IMR-90 (cell line): ENCODE results near the gene RAD51B. TPM values are rescaled to one million over a fixed set of nuclear protein-coding genes. Genes with fewer than 3 reads are reported as not detected.

Source experiments
- ATAC-seq: fragments of 200-7000 bp; cut with Tn5 transposase; 2 replicates; pipeline ENCODE4 v1.9.1; 2020; ENCODE audit warnings: low read depth, mild to moderate bottlenecking, moderate library complexity
- BruUV-seq: library from RNA; stranded (reverse); fragments of 400-500 nt; replicated peaks from 2 replicates; lab custom pipeline; 2021; lab: Mats Ljungman, UMichigan
- CTCF ChIA-PET: fragments of 300-600 bp; formaldehyde crosslinking; extraction: SDS; loops from one replicate; lab custom pipeline; 2021; ENCODE audit warnings: antibody characterized with exemption; lab: Yijun Ruan, JAX
- POLR2A ChIA-PET: fragments of 300-600 bp; sonication (Branson Sonifier 250); formaldehyde crosslinking; loops from one replicate; lab custom pipeline; 2022; ENCODE audit warnings: antibody characterized with exemption; ENCODE audit not compliant: unreplicated experiment; lab: Charles Lee
- DNase-seq: peaks from one replicate; pipeline ENCODE4 v3.0.0; 2013
- H2AFZ ChIP-seq: replicated peaks from 2 replicates; pipeline ENCODE3; 2013; ENCODE audit warnings: low read length, mild to moderate bottlenecking; ENCODE audit not compliant: poor library complexity
- H2AK5ac ChIP-seq: 2 replicates; pipeline ENCODE4 v1.6.1; 2013; ENCODE audit warnings: low read depth, low read length, inconsistent platforms
- H2AK9ac ChIP-seq: replicated peaks from 2 replicates; pipeline ENCODE3; 2013; ENCODE audit warnings: mild to moderate bottlenecking, low read depth, low read length, moderate library complexity; ENCODE audit not compliant: poor library complexity
- H2BK120ac ChIP-seq: 2 replicates; pipeline ENCODE4 v1.6.1; 2013; ENCODE audit warnings: low read depth, low read length, inconsistent platforms
- H2BK15ac ChIP-seq: 3 replicates; pipeline ENCODE4 v1.6.1; 2013; ENCODE audit warnings: low read depth, low read length, inconsistent platforms
- H2BK20ac ChIP-seq: 2 replicates; pipeline ENCODE4 v1.6.1; 2013; ENCODE audit warnings: low read depth, mild to moderate bottlenecking, inconsistent platforms, low read length, moderate library complexity
- H2BK5ac ChIP-seq: 2 replicates; pipeline ENCODE4 v1.6.1; 2013; ENCODE audit warnings: mild to moderate bottlenecking, low read depth, low read length, inconsistent platforms; ENCODE audit not compliant: poor library complexity, severe bottlenecking
- H3K14ac ChIP-seq: replicated peaks from 2 replicates; pipeline ENCODE4 v1.6.1; 2013; ENCODE audit warnings: low read depth, low read length, inconsistent platforms
- H3K18ac ChIP-seq: 2 replicates; pipeline ENCODE4 v1.6.1; 2013; ENCODE audit warnings: low read depth, low read length, control low read depth
- H3K23ac ChIP-seq: 2 replicates; pipeline ENCODE4 v1.6.1; 2013; ENCODE audit warnings: low read depth, low read length, inconsistent platforms
- H3K27ac ChIP-seq: 2 replicates; pipeline ENCODE4 v1.5.1; 2013; ENCODE audit warnings: mild to moderate bottlenecking, control low read depth, low read length; ENCODE audit not compliant: insufficient read depth
- H3K27me3 ChIP-seq: 2 replicates; pipeline ENCODE4 v1.6.1; 2013; ENCODE audit warnings: low read length; ENCODE audit not compliant: control insufficient read depth, insufficient read depth
- H3K36me3 ChIP-seq: 2 replicates; pipeline ENCODE4 v1.6.1; 2013; ENCODE audit warnings: low read length, mixed read lengths; ENCODE audit not compliant: control insufficient read depth, insufficient read depth
- H3K4ac ChIP-seq: 2 replicates; pipeline ENCODE4 v1.6.1; 2013; ENCODE audit warnings: low read depth, low read length, inconsistent platforms
- H3K4me1 ChIP-seq: 2 replicates; pipeline ENCODE4 v1.6.1; 2013; ENCODE audit warnings: low read length, mixed read lengths; ENCODE audit not compliant: control insufficient read depth, insufficient read depth
- H3K4me2 ChIP-seq: 2 replicates; pipeline ENCODE4 v1.6.1; 2013; ENCODE audit warnings: low read depth, mild to moderate bottlenecking, control low read depth, low read length, moderate library complexity
- H3K4me3 ChIP-seq: 2 replicates; pipeline ENCODE4 v1.5.1; 2013; ENCODE audit warnings: low read depth, mild to moderate bottlenecking, control low read depth, low read length, moderate library complexity; ENCODE audit not compliant: insufficient read depth
- H3K56ac ChIP-seq: 2 replicates; pipeline ENCODE4 v1.6.1; 2013; ENCODE audit warnings: low read length, inconsistent platforms; ENCODE audit not compliant: insufficient read depth; ENCODE audit errors: extremely low read depth
- H3K79me1 ChIP-seq, 2 experiments: 2 replicates each; pipeline ENCODE4 v1.6.1; 2013; ENCODE audit warnings: low read length in 2 of 2, inconsistent platforms in 1 of 2, low read depth in 1 of 2
- H3K9ac ChIP-seq: 2 replicates; pipeline ENCODE4 v1.6.1; 2013; ENCODE audit warnings: low read depth, low read length, control low read depth
- H3K9me1 ChIP-seq: 2 replicates; pipeline ENCODE4 v1.6.1; 2013; ENCODE audit warnings: low read length, inconsistent platforms; ENCODE audit not compliant: insufficient read depth
- H3K9me3 ChIP-seq: 2 replicates; pipeline ENCODE4 v1.6.1; 2013; ENCODE audit warnings: low read length; ENCODE audit not compliant: control insufficient read depth, insufficient read depth
- H4K20me1 ChIP-seq: 2 replicates; pipeline ENCODE4 v1.6.1; 2013; ENCODE audit warnings: low read length, inconsistent platforms; ENCODE audit not compliant: insufficient read depth
- H4K5ac ChIP-seq: 2 replicates; pipeline ENCODE4 v1.6.1; 2013; ENCODE audit warnings: mild to moderate bottlenecking, low read depth, low read length, control low read depth
- H4K8ac ChIP-seq, 2 experiments: 2 replicates each; pipeline ENCODE4 v1.6.1; 2013; ENCODE audit warnings: low read depth in 2 of 2, low read length in 2 of 2, control low read depth in 1 of 2, inconsistent platforms in 1 of 2
- H4K91ac ChIP-seq: 2 replicates; pipeline ENCODE4 v1.6.1; 2013; ENCODE audit warnings: low read depth, low read length, inconsistent platforms; ENCODE audit not compliant: insufficient read depth
- CEBPB ChIP-seq: IDR thresholded peaks from 2 replicates; pipeline ENCODE4 v1.6.1; 2012; ENCODE audit warnings: low read depth, low read length, improper control_type of control experiment
- CHD1 ChIP-seq: IDR thresholded peaks from 2 replicates; pipeline ENCODE4 v1.6.1; 2012; ENCODE audit warnings: low read depth, low read length, improper control_type of control experiment
- CTCF ChIP-seq: conservative IDR thresholded peaks from 2 replicates; pipeline ENCODE4 v1.5.1; 2012; ENCODE audit warnings: mild to moderate bottlenecking, low read depth, low read length, improper control_type of control experiment
- FOS ChIP-seq: fragments of 150-350 bp; IDR thresholded peaks from 2 replicates; pipeline ENCODE4 v1.6.1; 2016; ENCODE audit warnings: low read depth, low read length
- MAZ ChIP-seq: IDR thresholded peaks from 2 replicates; pipeline ENCODE4 v1.6.1; 2012; ENCODE audit warnings: low read depth, mild to moderate bottlenecking, low read length, improper control_type of control experiment, moderate library complexity, borderline replicate concordance
- MXI1 ChIP-seq: IDR thresholded peaks from 2 replicates; pipeline ENCODE4 v1.6.1; 2012; ENCODE audit warnings: low read depth, mild to moderate bottlenecking, low read length, moderate library complexity, borderline replicate concordance
- POLR2A ChIP-seq: IDR thresholded peaks from 2 replicates; pipeline ENCODE4 v1.6.1; 2012; ENCODE audit warnings: mild to moderate bottlenecking, low read depth, low read length
- RAD21 ChIP-seq: IDR thresholded peaks from 2 replicates; pipeline ENCODE4 v1.6.1; 2012; ENCODE audit warnings: low read length, improper control_type of control experiment
- RCOR1 ChIP-seq: IDR thresholded peaks from 2 replicates; pipeline ENCODE4 v1.6.1; 2012; ENCODE audit warnings: mild to moderate bottlenecking, low read length, improper control_type of control experiment; ENCODE audit not compliant: insufficient replicate concordance
- USF2 ChIP-seq: fragments of 150-350 bp; IDR thresholded peaks from 2 replicates; pipeline ENCODE4 v1.6.1; 2017; ENCODE audit warnings: mild to moderate bottlenecking, antibody characterized with exemption, low read length, low read depth
- WGBS, 2 experiments: methylation state at CpG; one replicate each; pipeline versions ENCODE4 v1.1.5 to v1.1.7; 2013; ENCODE audit warnings: missing lambda C conversion rate in 2 of 2; ENCODE audit not compliant: insufficient read length in 1 of 2; ENCODE audit errors: extremely low coverage in 2 of 2; 5-methylcytosine and 5-hydroxymethylcytosine counted together
- dilution Hi-C: fragments of 300-500 bp; cut with HindIII; formaldehyde crosslinking; loops from one replicate; pipeline ENCODE4 v1.14.3; 2018; ENCODE audit warnings: low sequenced_read_pairs; ENCODE audit not compliant: unreplicated experiment
- in situ Hi-C: fragments of 300-500 bp; cut with MboI; formaldehyde crosslinking; loops from 3 replicates; pipeline ENCODE4 v1.14.3; 2019; ENCODE audit warnings: low sequenced_read_pairs, inconsistent platforms, mixed read lengths
- intact Hi-C: fragments of 100-400 bp; cut with micrococcal nuclease; formaldehyde crosslinking; loops from 2 replicates; pipeline ENCODE4 v1.10.0; 2022
- polyA plus RNA-seq, 3 experiments: library from polyadenylated mRNA; depleted of rRNA; stranded (reverse); fragments of >200 nt; gene quantifications; 2 replicates each; pipeline ENCODE4 v1.2.3, GENCODE V29; 2012; ENCODE audit warnings: low replicate concordance in 1 of 3
- total RNA-seq: library from RNA; depleted of rRNA; stranded (reverse); fragments of >200 nt; gene quantifications from 2 replicates; pipeline ENCODE4 v1.2.3, GENCODE V29; 2012

RAD51B gene
- total and polyA plus RNA-seq, 2 of the 4 experiments (the other 2 are of a cell fraction) = 5.1 to 18.8 TPM

GRCh38 chr14:68315081-68315480 is 495.5 kb downstream of the RAD51B start:
- no peak overlapping the region for H2AK5ac ChIP-seq
- H3K27ac ChIP-seq = no peak overlapping the region
- POLR2A ChIA-PET = no interaction called here
- no peak overlapping the region for H3K4me2 ChIP-seq
- TF ChIP-seq FOS (no peak), MAZ (no peak), CTCF (no peak), RAD21 (no peak), USF2 (no peak), CHD1 (no peak), CEBPB (no peak), MXI1 (no peak), RCOR1 (no peak), POLR2A (no peak)
- H3K36me3 ChIP-seq = no peaks in the 10 kb centered on the region
- no peaks in the 10 kb centered on the region for H3K79me1 ChIP-seq
- no peak overlapping the region for H2BK5ac ChIP-seq
- no peak overlapping the region for H4K5ac ChIP-seq
- H3K56ac ChIP-seq = no peak overlapping the region
- no TSS peak for BruUV-seq
- no peak overlapping the region for H3K9ac ChIP-seq
- no CpG with 5 or more reads among the region's 3 CpGs for WGBS, 2 experiments
- no peak overlapping the region for H2BK15ac ChIP-seq
- H3K9me3 ChIP-seq = no peaks in the 10 kb centered on the region
- intact Hi-C loops = no loop called here
- no peak; the same call in 1 of the 2 replicates for ATAC-seq
- no peak overlapping the region for H3K18ac ChIP-seq
- H2BK20ac ChIP-seq = no peak overlapping the region
- H3K4me3 ChIP-seq = no peak overlapping the region
- dilution Hi-C loops = no loop called here
- H4K91ac ChIP-seq = no peak overlapping the region
- H2BK120ac ChIP-seq = no peak overlapping the region
- H3K23ac ChIP-seq = no peak overlapping the region
- CTCF ChIA-PET = no interaction called here
- no peak overlapping the region for H3K14ac ChIP-seq
- in situ Hi-C loops = no loop called here
- no peak overlapping the region for H4K8ac ChIP-seq
- no peaks in the 10 kb centered on the region for H3K9me1 ChIP-seq
- H2AK9ac ChIP-seq = no peak overlapping the region
- H3K27me3 ChIP-seq = no peaks in the 10 kb centered on the region
- no peaks in the 10 kb centered on the region for H4K20me1 ChIP-seq
- no peak overlapping the region for H3K4ac ChIP-seq
- no peaks in the 10 kb centered on the region for H3K4me1 ChIP-seq
- DNase-seq = no peak
- no peak overlapping the region for H2AFZ ChIP-seq
